NCI-H1417 (cell line): Measurements from ENCODE around the gene CORIN.
"Not testable (repeated sequence)": the region's sequence is repeated elsewhere in the genome, so short reads cannot be mapped to it uniquely, and the experiment has no call there.

Experiments used
- DNase-seq, 3 experiments: peaks; one replicate each; lab custom pipeline; 2025; lab: John Stamatoyannopoulos, UW

The CORIN gene

GRCh38 chr4:47721485-47721884, 116.4 kb downstream of the CORIN start:
- no peak for DNase-seq

- DNase-seq = no peak
Observed at GRCh38 chr4:47720787-47721186, 117.1 kb downstream of the CORIN start.

- DNase-seq = no peak
Observed at GRCh38 chr4:47719576-47719975, 118.3 kb downstream of the CORIN start.

GRCh38 chr4:47718696-47719095, 119.2 kb downstream of the CORIN start:
- DNase-seq = no peak

GRCh38 chr4:47717188-47717587, 120.7 kb downstream of the CORIN start:
- DNase-seq = no peak

GRCh38 chr4:47715716-47716416, 122.0 kb downstream of the CORIN start:
- DNase-seq = peak in 2 of 3 experiments; percentile 12 to 67

GRCh38 chr4:47714269-47714668, 123.6 kb downstream of the CORIN start:
- no peak for DNase-seq

GRCh38 chr4:47713129-47713834, 124.6 kb downstream of the CORIN start:
- no peak for DNase-seq

- no peak for DNase-seq
Observed at GRCh38 chr4:47711646-47712045, 126.2 kb downstream of the CORIN start.

- DNase-seq = no peak
Observed at GRCh38 chr4:47711183-47711582, 126.7 kb downstream of the CORIN start.

GRCh38 chr4:47706352-47706751, 131.5 kb downstream of the CORIN start:
- DNase-seq = not testable (repeated sequence)

- DNase-seq = peak in 1 of 3 experiments; percentile 53
Observed at GRCh38 chr4:47705326-47705981, 132.4 kb downstream of the CORIN start.

GRCh38 chr4:47704693-47705325, 133.1 kb downstream of the CORIN start:
- DNase-seq = peak; percentile 22 to 81 (median 52)

GRCh38 chr4:47703956-47704355, 133.9 kb downstream of the CORIN start:
- DNase-seq = no peak

GRCh38 chr4:47703008-47703407, 134.9 kb downstream of the CORIN start:
- DNase-seq = no peak

- no peak for DNase-seq
Observed at GRCh38 chr4:47701286-47701685, 136.6 kb downstream of the CORIN start.

- no peak for DNase-seq
Observed at GRCh38 chr4:47698837-47699236, 139.0 kb downstream of the CORIN start.

GRCh38 chr4:47696823-47697222, 141.0 kb downstream of the CORIN start:
- DNase-seq = no peak

GRCh38 chr4:47695260-47695659, 142.6 kb downstream of the CORIN start:
- DNase-seq = no peak

GRCh38 chr4:47694322-47694721, 143.5 kb downstream of the CORIN start:
- DNase-seq = no peak

GRCh38 chr4:47692691-47693090, 145.2 kb downstream of the CORIN start:
- DNase-seq = peak in 2 of 3 experiments; percentile 69 to 91

GRCh38 chr4:47691757-47692383, 146.0 kb downstream of the CORIN start:
- not testable (repeated sequence) for DNase-seq
